ENCODE results near the gene ELOVL3. TPM values are rescaled to one million over a fixed set of nuclear protein-coding genes. Genes with fewer than 3 reads are reported as not detected.
"Not testable (repeated sequence)": the region's sequence is repeated elsewhere in the genome, so short reads cannot be mapped to it uniquely, and the experiment has no call there.

The ELOVL3 gene
- total RNA-seq, 4 donors from 2014 or later: not detected

GRCh38 chr10:102247734-102248133, 21.6 kb downstream of the ELOVL3 start:
- Histone ChIP-seq H3K36me3 (peaks cover 0 to 5% (median 0%) of the 10 kb centered on the region in 3 donors), H3K27ac (no peak overlapping the region), H3K9me3 (no peaks in the 10 kb centered on the region), H3K4me3 (no peak overlapping the region), H3K27me3 (no peaks in the 10 kb centered on the region), H3K4me1 (peaks cover 0 to 54% (median 25%) of the 10 kb centered on the region in 4 donors)
- no peak for TF ChIP-seq EP300 (IDR thresholded peaks at IDR 0.05)
- TF ChIP-seq CTCF (IDR thresholded peaks at IDR 0.05): no peak
- DNase-seq (ENCODE audit: low spot score in 2 of 2): no peak

- H3K9me3 ChIP-seq; DNase-seq (ENCODE audit: low spot score in 2 of 2); H3K27me3 ChIP-seq; H3K4me3 ChIP-seq; H3K27ac ChIP-seq: not testable (repeated sequence)
- Histone ChIP-seq H3K4me1 (peaks cover 0 to 28% (median 9%) of the 10 kb centered on the region in 4 donors), H3K36me3 (peaks cover 0 to 12% (median 0%) of the 10 kb centered on the region in 3 donors)
- 95% methylated on average over 3 of the region's 3 CpGs for WGBS, 2 donors
Observed at GRCh38 chr10:102252508-102252907, 26.4 kb downstream of the ELOVL3 start.

- Histone ChIP-seq H3K27me3 (no peaks in the 10 kb centered on the region), H3K27ac (no peak overlapping the region), H3K4me1 (peaks cover 0 to 9% (median 0%) of the 10 kb centered on the region in 4 donors), H3K9me3 (no peaks in the 10 kb centered on the region), H3K4me3 (no peak overlapping the region), H3K36me3 (peaks cover 0 to 14% (median 0%) of the 10 kb centered on the region in 3 donors)
- no peak for TF ChIP-seq POLR2A (IDR thresholded peaks at IDR 0.05)
- no peak for TF ChIP-seq EP300 (IDR thresholded peaks at IDR 0.05)
- TF ChIP-seq CTCF (IDR thresholded peaks at IDR 0.05): no peak
- 55 to 71% methylated on average over 1 of the region's 1 CpG for WGBS, 2 donors
- DNase-seq (ENCODE audit: low spot score in 2 of 2): no peak
Observed at GRCh38 chr10:102254426-102254825, 28.3 kb downstream of the ELOVL3 start.

- H3K9me3 ChIP-seq: no peaks in the 10 kb centered on the region
- DNase-seq (ENCODE audit: low spot score in 2 of 2): no peak
- no peak overlapping the region for H3K4me3 ChIP-seq
- TF ChIP-seq CTCF (IDR thresholded peaks at IDR 0.05): no peak
- no peak for TF ChIP-seq EP300 (IDR thresholded peaks at IDR 0.05)
- TF ChIP-seq POLR2A (IDR thresholded peaks at IDR 0.05): no peak
- 96% methylated on average over 2 of the region's 2 CpGs for WGBS, 2 donors
- H3K4me1 ChIP-seq: no peaks in the 10 kb centered on the region
- peaks cover 0 to 24% (median 0%) of the 10 kb centered on the region in 3 donors for H3K36me3 ChIP-seq
- no peak overlapping the region for H3K27ac ChIP-seq
- H3K27me3 ChIP-seq: no peaks in the 10 kb centered on the region
Observed at GRCh38 chr10:102255404-102255803, 29.3 kb downstream of the ELOVL3 start.

- Histone ChIP-seq H3K27me3 (no peaks in the 10 kb centered on the region), H3K27ac (no peak overlapping the region), H3K36me3 (peaks cover 0 to 36% (median 0%) of the 10 kb centered on the region in 3 donors), H3K9me3 (no peaks in the 10 kb centered on the region), H3K4me1 (peaks cover 0 to 23% (median 9%) of the 10 kb centered on the region in 4 donors), H3K4me3 (no peak overlapping the region)
- TF ChIP-seq POLR2A (IDR thresholded peaks at IDR 0.05) (no peak), CTCF (IDR thresholded peaks at IDR 0.05) (no peak), EP300 (IDR thresholded peaks at IDR 0.05) (no peak)
- no peak for DNase-seq (ENCODE audit: low spot score in 2 of 2)
Observed at GRCh38 chr10:102261196-102261595, 35.1 kb downstream of the ELOVL3 start.

- 66% methylated on average over 6 of the region's 6 CpGs for WGBS, 2 donors
- TF ChIP-seq EP300 (IDR thresholded peaks at IDR 0.05) (no peak), CTCF (IDR thresholded peaks at IDR 0.05) (no peak), POLR2A (IDR thresholded peaks at IDR 0.05) (no peak)
- H3K9me3 ChIP-seq: no peaks in the 10 kb centered on the region
- no peaks in the 10 kb centered on the region for H3K27me3 ChIP-seq
- H3K27ac ChIP-seq: no peak overlapping the region
- peaks cover 0 to 23% (median 9%) of the 10 kb centered on the region in 4 donors for H3K4me1 ChIP-seq
- no peak overlapping the region for H3K4me3 ChIP-seq
- peaks cover 0 to 31% (median 0%) of the 10 kb centered on the region in 3 donors for H3K36me3 ChIP-seq
- DNase-seq (ENCODE audit: low spot score in 2 of 2): no peak
Observed at GRCh38 chr10:102261842-102262241, 35.7 kb downstream of the ELOVL3 start.
